Smooth muscle cell (in vitro differentiated cells): ENCODE measurements around the gene CCP110. TPM values are rescaled to one million over a fixed set of nuclear protein-coding genes. Genes with fewer than 3 reads are reported as not detected.

Experiments
- DNase-seq: peaks from one replicate; lab custom pipeline; 2025; ENCODE audit not compliant: unreplicated experiment; lab: John Stamatoyannopoulos, UW
- H2AFZ ChIP-seq: fragments of 200-600 bp; sonication (generic); 2 replicates; pipeline ENCODE4 v1.6.0; 2016; ENCODE audit warnings: antibody characterized with exemption, low read depth, mild to moderate bottlenecking
- H3F3A ChIP-seq: fragments of 200-600 bp; sonication (generic); 2 replicates; pipeline ENCODE4 v1.6.0; 2017; ENCODE audit warnings: antibody characterized with exemption, low read depth
- H3K27ac ChIP-seq: fragments of 200-600 bp; sonication (generic); 2 replicates; pipeline ENCODE4 v1.5.1; 2016; ENCODE audit warnings: low read depth, mild to moderate bottlenecking
- H3K27me3 ChIP-seq: fragments of 200-600 bp; sonication (generic); 2 replicates; pipeline ENCODE4 v1.6.1; 2016; ENCODE audit warnings: low read depth, mild to moderate bottlenecking
- H3K36me3 ChIP-seq: fragments of 200-600 bp; sonication (generic); 2 replicates; pipeline ENCODE4 v1.5.1; 2016; ENCODE audit warnings: low read depth
- H3K4me1 ChIP-seq: fragments of 200-600 bp; sonication (generic); 2 replicates; pipeline ENCODE4 v1.5.1; 2016; ENCODE audit warnings: low read depth
- H3K4me2 ChIP-seq: fragments of 200-600 bp; sonication (generic); 2 replicates; pipeline ENCODE4 v1.6.0; 2016; ENCODE audit warnings: mild to moderate bottlenecking
- H3K4me3 ChIP-seq: fragments of 200-600 bp; sonication (generic); 2 replicates; pipeline ENCODE4 v1.5.1; 2016; ENCODE audit warnings: mild to moderate bottlenecking
- H3K79me2 ChIP-seq: fragments of 200-600 bp; sonication (generic); 2 replicates; pipeline ENCODE4 v1.6.0; 2016; ENCODE audit warnings: low read depth, mild to moderate bottlenecking
- H3K9ac ChIP-seq: fragments of 200-600 bp; sonication (generic); 2 replicates; pipeline ENCODE4 v1.6.0; 2016; ENCODE audit warnings: low read depth
- H3K9me3 ChIP-seq: fragments of 200-600 bp; sonication (generic); replicated peaks from 2 replicates; pipeline ENCODE4 v1.5.1; 2016; ENCODE audit warnings: low read depth
- H4K20me1 ChIP-seq: fragments of 200-600 bp; sonication (generic); 2 replicates; pipeline ENCODE4 v1.6.0; 2016; ENCODE audit warnings: low read depth
- CTCF ChIP-seq: fragments of 200-600 bp; sonication (generic); IDR thresholded peaks from 2 replicates; pipeline ENCODE4 v1.5.1; 2017; ENCODE audit warnings: borderline replicate concordance, mild to moderate bottlenecking, antibody characterized with exemption; ENCODE audit not compliant: insufficient read depth, poor library complexity, severe bottlenecking
- WGBS: methylation state at CpG from one replicate; pipeline ENCODE4 v1.1.7; 2016; ENCODE audit warnings: low lambda C conversion rate; 5-methylcytosine and 5-hydroxymethylcytosine counted together
- polyA plus RNA-seq: library from polyadenylated mRNA; unstranded; fragments of >200 nt; fragmentation: Nextera tagmentation; extraction: Ambion mirVana; gene quantifications from 2 replicates; pipeline ENCODE4 v1.2.1, GENCODE V29; 2016
- total RNA-seq: library from RNA; depleted of rRNA; stranded (reverse); fragments of >200 nt; gene quantifications from 2 replicates; pipeline ENCODE4 v1.2.3, GENCODE V29; 2014

The CCP110 gene
- total RNA-seq (9.3 and 11.7 TPM in 2 replicates), polyA plus RNA-seq (6.2 and 7.9 TPM in 2 replicates)

- DNase-seq, result peak; percentile 74
- Histone ChIP-seq H2AFZ (peak within 1 kb of the TSS; percentile 85), H3K9me3 (no peaks in the 10 kb centered on the region), H3K4me3 (peak within 1 kb of the TSS; percentile 87), H3K9ac (peak within 1 kb of the TSS; percentile 52), H3K4me2 (peak within 1 kb of the TSS; percentile 95), H3K36me3 (peaks cover 6% of the 10 kb centered on the region), H3K79me2 (peaks cover 16% of the 10 kb centered on the region), H4K20me1 (peaks cover 9% of the 10 kb centered on the region), H3F3A (peaks cover 12% of the 10 kb centered on the region), H3K27ac (peak within 1 kb of the TSS; percentile 5), H3K4me1 (peaks cover 11% of the 10 kb centered on the region), H3K27me3 (no peaks in the 10 kb centered on the region)
- 2% methylated on average over 48 of the region's 51 CpGs for WGBS
- TF ChIP-seq CTCF, result no peak
Observed at GRCh38 chr16:19523559-19524355, at the start of gene CCP110. TSS of gene CCP110 (plus strand) at chr16:19523942. CDS start at chr16:19527882, 3,940 bp downstream.

- WGBS, result 81% methylated on average over 5 of the region's 5 CpGs
Observed at GRCh38 chr16:19474617-19475016, 49.1 kb upstream of the CCP110 start.

GRCh38 chr16:19478505-19478904 lies 45.2 kb upstream of the CCP110 start:
- no peak overlapping the region for H3K4me2 ChIP-seq
- no peaks in the 10 kb centered on the region for H3F3A ChIP-seq
- no peaks in the 10 kb centered on the region for H3K36me3 ChIP-seq
- no peak overlapping the region for H3K9ac ChIP-seq
- no peak overlapping the region for H2AFZ ChIP-seq
- no peaks in the 10 kb centered on the region for H3K4me1 ChIP-seq
- no peaks in the 10 kb centered on the region for H3K9me3 ChIP-seq
- H4K20me1 ChIP-seq, result no peaks in the 10 kb centered on the region
- no peak overlapping the region for H3K27ac ChIP-seq
- TF ChIP-seq CTCF, result no peak
- H3K27me3 ChIP-seq, result no peaks in the 10 kb centered on the region
- H3K79me2 ChIP-seq, result no peaks in the 10 kb centered on the region
- no peak for DNase-seq
- no peak overlapping the region for H3K4me3 ChIP-seq
- WGBS, result 97% methylated on average over 1 of the region's 1 CpG

More at GRCh38 chr16:19474617-19475016, 49.1 kb upstream of the CCP110 start:
- Histone ChIP-seq H3K27ac (no peak overlapping the region), H2AFZ (no peak overlapping the region), H3F3A (no peaks in the 10 kb centered on the region), H3K4me1 (no peaks in the 10 kb centered on the region), H4K20me1 (no peaks in the 10 kb centered on the region), H3K9ac (no peak overlapping the region), H3K36me3 (no peaks in the 10 kb centered on the region), H3K4me3 (no peak overlapping the region), H3K4me2 (no peak overlapping the region), H3K27me3 (no peaks in the 10 kb centered on the region), H3K79me2 (no peaks in the 10 kb centered on the region), H3K9me3 (no peaks in the 10 kb centered on the region)
- no peak for TF ChIP-seq CTCF
- no peak for DNase-seq
